ENCODE results near the gene PPP4R4.

- TF ChIP-seq CTCF (IDR thresholded peaks at IDR 0.05; ENCODE audit: poor library complexity, severe bottlenecking) = no peak
- TF ChIP-seq EZH2 (IDR thresholded peaks at IDR 0.05; ENCODE audit: borderline replicate concordance, insufficient read depth, low read length, poor library complexity, severe bottlenecking) = no peak
- TF ChIP-seq POLR2AphosphoS5 (IDR thresholded peaks at IDR 0.05) = no peak
- no peak for TF ChIP-seq RAD21 (conservative IDR thresholded peaks at IDR 0.05)
- TF ChIP-seq TAF1 (IDR thresholded peaks at IDR 0.05; ENCODE audit: low read depth) = no peak
- no peak for TF ChIP-seq EP300 (conservative IDR thresholded peaks at IDR 0.05; ENCODE audit: poor library complexity, severe bottlenecking)
Observed at GRCh38 chr14:94177806-94178205, 3.7 kb downstream of the PPP4R4 start.
